ENCODE measurements around the gene GSN.

GSN gene

GRCh38 chr9:121273064-121273775 is 5.3 kb downstream of the GSN start:
- no peak for DNase-seq (ENCODE audit: low read depth)

- DNase-seq (ENCODE audit: low read depth), result no peak
These were observed 6.9 kb downstream of the GSN start for GRCh38 chr9:121274851-121275250.

GRCh38 chr9:121275781-121276658 is 8.1 kb downstream of the GSN start:
- DNase-seq (ENCODE audit: low read depth), result no peak

GRCh38 chr9:121277026-121277425 is 9.1 kb downstream of the GSN start:
- DNase-seq (ENCODE audit: low read depth), result no peak

- no peak for DNase-seq (ENCODE audit: low read depth)
These were observed 9.7 kb downstream of the GSN start for GRCh38 chr9:121277518-121278295.

GRCh38 chr9:121278477-121279261 is 10.7 kb downstream of the GSN start:
- peak; percentile 23 for DNase-seq (ENCODE audit: low read depth)

- DNase-seq (ENCODE audit: low read depth), result no peak
These were observed 11.9 kb downstream of the GSN start for GRCh38 chr9:121279776-121280388.

GRCh38 chr9:121280715-121281613 is 13.0 kb downstream of the GSN start:
- DNase-seq (ENCODE audit: low read depth), result no peak

GRCh38 chr9:121281614-121282276 is 13.8 kb downstream of the GSN start:
- no peak for DNase-seq (ENCODE audit: low read depth)

- no peak for DNase-seq (ENCODE audit: low read depth)
These were observed 14.5 kb downstream of the GSN start for GRCh38 chr9:121282277-121283079.

GRCh38 chr9:121283080-121283398 is 15.1 kb downstream of the GSN start:
- DNase-seq (ENCODE audit: low read depth), result no peak

GRCh38 chr9:121283856-121284732 is 16.1 kb downstream of the GSN start:
- DNase-seq (ENCODE audit: low read depth), result no peak

GRCh38 chr9:121284733-121285451 is 16.9 kb downstream of the GSN start:
- DNase-seq (ENCODE audit: low read depth), result no peak

- DNase-seq (ENCODE audit: low read depth), result no peak
These were observed 18.1 kb downstream of the GSN start for GRCh38 chr9:121285835-121286687.

GRCh38 chr9:121286688-121286972 is 18.7 kb downstream of the GSN start:
- no peak for DNase-seq (ENCODE audit: low read depth)

- peak; percentile 17 for DNase-seq (ENCODE audit: low read depth)
These were observed 19.2 kb downstream of the GSN start for GRCh38 chr9:121286973-121287741.
